ENCODE data around the gene KDM2B.

KDM2B gene

DNA sequence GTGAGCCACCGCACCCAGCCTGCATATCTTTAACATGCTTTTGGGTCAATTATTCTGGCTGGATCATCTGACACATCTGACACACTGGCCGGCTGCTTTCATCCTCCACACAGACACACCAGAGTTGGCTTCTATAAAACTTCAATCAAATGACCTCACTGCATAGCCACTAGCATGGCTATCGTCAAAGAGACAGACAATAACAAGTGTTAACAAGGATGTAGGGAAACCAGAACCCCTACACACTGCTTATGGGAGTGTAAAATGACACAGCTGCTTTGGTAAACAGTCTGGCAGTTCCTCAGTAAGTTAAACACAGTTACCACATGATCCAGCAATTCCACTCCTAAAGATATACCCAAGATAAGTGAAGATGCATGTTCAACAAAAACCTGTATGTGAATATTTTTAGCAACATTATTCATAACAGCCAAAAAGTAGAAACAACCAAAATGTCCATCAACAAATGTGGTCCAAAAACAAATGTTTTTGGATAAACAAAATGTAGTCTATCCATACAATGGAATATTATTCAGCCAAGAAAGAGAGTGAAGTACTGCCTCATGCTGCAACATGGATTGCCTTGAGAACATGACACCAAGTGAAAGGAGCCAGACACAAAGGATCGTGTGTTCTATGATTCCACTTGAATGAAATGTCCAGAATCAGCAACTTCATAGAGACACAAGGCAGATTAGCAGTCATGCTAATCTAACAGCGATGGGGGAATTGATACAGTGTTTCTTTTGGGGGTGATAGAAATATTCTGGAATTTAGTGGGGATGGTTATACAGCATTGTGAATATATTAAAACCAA, 10.1 kb downstream of the KDM2B start:
- Histone ChIP-seq H3K9ac (no peak overlapping the region), H3K4me2 (ENCODE audit: low read length) (no peak overlapping the region), H3K9me3 (ENCODE audit: control insufficient read depth, low read length) (no peaks in the 10 kb centered on the region), H3K27ac (peak overlapping the region; percentile 30), H3K79me2 (no peaks in the 10 kb centered on the region), H2AFZ (no peak overlapping the region), H3K4me3 (ENCODE audit: low read depth, low read length) (no peak overlapping the region), H3K4me1 (peaks cover 10% of the 10 kb centered on the region), H3K27me3 (ENCODE audit: control insufficient read depth, insufficient read depth, low read length) (no peaks in the 10 kb centered on the region), H3K36me3 (ENCODE audit: control insufficient read depth, insufficient read depth, low read length) (no peaks in the 10 kb centered on the region)
- TF ChIP-seq, protein P1, sequence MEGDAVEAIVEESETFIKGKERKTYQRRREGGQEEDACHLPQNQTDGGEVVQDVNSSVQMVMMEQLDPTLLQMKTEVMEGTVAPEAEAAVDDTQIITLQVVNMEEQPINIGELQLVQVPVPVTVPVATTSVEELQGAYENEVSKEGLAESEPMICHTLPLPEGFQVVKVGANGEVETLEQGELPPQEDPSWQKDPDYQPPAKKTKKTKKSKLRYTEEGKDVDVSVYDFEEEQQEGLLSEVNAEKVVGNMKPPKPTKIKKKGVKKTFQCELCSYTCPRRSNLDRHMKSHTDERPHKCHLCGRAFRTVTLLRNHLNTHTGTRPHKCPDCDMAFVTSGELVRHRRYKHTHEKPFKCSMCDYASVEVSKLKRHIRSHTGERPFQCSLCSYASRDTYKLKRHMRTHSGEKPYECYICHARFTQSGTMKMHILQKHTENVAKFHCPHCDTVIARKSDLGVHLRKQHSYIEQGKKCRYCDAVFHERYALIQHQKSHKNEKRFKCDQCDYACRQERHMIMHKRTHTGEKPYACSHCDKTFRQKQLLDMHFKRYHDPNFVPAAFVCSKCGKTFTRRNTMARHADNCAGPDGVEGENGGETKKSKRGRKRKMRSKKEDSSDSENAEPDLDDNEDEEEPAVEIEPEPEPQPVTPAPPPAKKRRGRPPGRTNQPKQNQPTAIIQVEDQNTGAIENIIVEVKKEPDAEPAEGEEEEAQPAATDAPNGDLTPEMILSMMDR (IDR thresholded peaks at IDR 0.05) = no peak

DNA sequence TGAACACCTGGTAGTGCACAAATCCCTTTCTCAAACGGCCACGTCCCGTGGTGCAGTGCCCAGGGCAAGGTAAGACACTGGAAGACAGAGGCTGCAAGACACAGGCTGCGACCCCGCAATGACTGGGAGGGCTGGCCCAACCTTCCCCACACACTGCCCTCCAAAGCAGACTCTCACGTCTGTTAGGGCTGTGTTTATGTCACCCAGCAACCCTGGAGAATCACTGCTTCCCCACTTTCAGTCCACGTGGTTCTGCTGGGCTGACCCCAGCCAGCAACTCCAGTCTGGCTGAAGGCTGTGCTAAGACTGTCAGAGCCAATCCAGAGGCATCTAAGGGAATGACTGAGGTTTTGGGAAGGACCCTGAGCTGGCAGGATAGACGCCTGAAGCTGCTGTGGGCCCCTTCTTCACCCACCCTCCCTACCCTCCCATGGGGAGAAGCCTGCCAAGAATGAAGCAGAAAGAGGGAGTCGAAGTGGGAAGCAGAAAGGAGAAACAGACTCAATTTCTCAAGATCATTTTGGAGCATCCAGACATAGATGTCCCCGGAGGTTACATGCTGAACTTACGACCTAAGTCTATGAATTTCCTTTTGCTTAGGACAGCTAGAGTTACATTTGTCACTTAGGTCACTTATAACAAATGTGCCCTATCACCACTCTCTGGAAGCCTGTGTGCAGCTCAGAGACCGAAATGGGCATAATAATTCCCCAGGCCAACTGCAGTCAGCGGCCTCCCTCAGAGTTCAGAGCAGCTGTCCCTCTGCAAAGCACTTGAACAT, 11.7 kb downstream of the KDM2B start:
- H3K9me3 ChIP-seq (ENCODE audit: control insufficient read depth, low read length) = no peaks in the 10 kb centered on the region
- H3K79me2 ChIP-seq = no peaks in the 10 kb centered on the region
- H3K27ac ChIP-seq = no peak overlapping the region
- H3K4me1 ChIP-seq = peaks cover 10% of the 10 kb centered on the region
- TF ChIP-seq, protein P1 (IDR thresholded peaks at IDR 0.05) = no peak
- no peak overlapping the region for H3K4me2 ChIP-seq (ENCODE audit: low read length)
- no peak overlapping the region for H3K4me3 ChIP-seq (ENCODE audit: low read depth, low read length)
- H3K27me3 ChIP-seq (ENCODE audit: control insufficient read depth, insufficient read depth, low read length) = no peaks in the 10 kb centered on the region
- no peak overlapping the region for H2AFZ ChIP-seq
- no peaks in the 10 kb centered on the region for H3K36me3 ChIP-seq (ENCODE audit: control insufficient read depth, insufficient read depth, low read length)
- no peak overlapping the region for H3K9ac ChIP-seq

DNA sequence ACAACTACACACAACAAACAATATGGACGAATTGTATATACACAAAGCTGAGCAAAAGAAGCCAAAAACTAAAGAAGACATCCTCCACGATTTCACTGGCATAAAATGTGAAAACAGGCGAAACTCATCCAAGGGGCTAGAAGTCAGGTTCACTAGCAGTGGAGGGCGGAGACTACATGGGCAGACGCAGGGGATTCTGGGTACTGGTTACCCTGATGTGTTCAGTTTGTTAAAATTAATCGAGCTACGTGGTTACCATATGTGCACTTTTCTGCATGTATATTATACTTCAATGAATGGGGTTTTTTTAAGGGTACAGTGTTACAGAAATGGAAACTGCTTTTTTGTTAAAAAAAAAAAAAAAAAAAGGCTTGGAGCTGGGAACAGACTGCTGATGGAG, 12.3 kb downstream of the KDM2B start:
- TF ChIP-seq, protein P1 (IDR thresholded peaks at IDR 0.05) = no peak
- Histone ChIP-seq H3K9ac (no peak overlapping the region), H3K27ac (no peak overlapping the region)

DNA sequence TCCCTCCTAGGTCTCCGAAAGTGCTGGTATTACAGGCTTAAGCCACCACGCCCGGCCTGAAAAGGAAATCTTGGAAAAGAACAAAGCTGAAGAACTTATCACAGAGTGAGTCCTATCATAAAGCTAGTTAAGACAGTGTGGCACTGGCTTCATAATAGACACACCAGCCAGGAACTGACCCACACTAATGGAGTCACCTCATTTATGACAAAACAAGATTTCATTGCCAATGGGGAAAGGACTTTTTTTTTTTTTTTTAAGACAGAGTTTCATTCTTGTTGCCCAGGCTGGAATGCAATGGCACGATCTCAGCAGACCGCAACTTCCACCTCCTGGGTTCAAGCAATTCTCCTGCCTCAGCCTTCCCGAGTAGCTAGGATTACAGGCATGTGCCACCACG, 15.7 kb downstream of the KDM2B start:
- Histone ChIP-seq H3K79me2 (no peaks in the 10 kb centered on the region), H3K9me3 (ENCODE audit: control insufficient read depth, low read length) (no peaks in the 10 kb centered on the region), H2AFZ (no peak overlapping the region), H3K9ac (no peak overlapping the region), H3K27me3 (ENCODE audit: control insufficient read depth, insufficient read depth, low read length) (no peaks in the 10 kb centered on the region), H3K27ac (no peak overlapping the region), H3K4me1 (no peaks in the 10 kb centered on the region), H3K4me2 (ENCODE audit: low read length) (no peak overlapping the region), H3K4me3 (ENCODE audit: low read depth, low read length) (no peak overlapping the region), H3K36me3 (ENCODE audit: control insufficient read depth, insufficient read depth, low read length) (no peaks in the 10 kb centered on the region)
- TF ChIP-seq, protein P1 (IDR thresholded peaks at IDR 0.05) = no peak

More for the DNA sequence above, 12.3 kb downstream of the KDM2B start:
- H3K4me3 ChIP-seq (ENCODE audit: low read depth, low read length) = no peak overlapping the region
- H3K9me3 ChIP-seq (ENCODE audit: control insufficient read depth, low read length) = no peaks in the 10 kb centered on the region
- no peaks in the 10 kb centered on the region for H3K79me2 ChIP-seq
- H3K4me2 ChIP-seq (ENCODE audit: low read length) = no peak overlapping the region
- no peaks in the 10 kb centered on the region for H3K27me3 ChIP-seq (ENCODE audit: control insufficient read depth, insufficient read depth, low read length)
- H3K4me1 ChIP-seq = peaks cover 10% of the 10 kb centered on the region
- no peaks in the 10 kb centered on the region for H3K36me3 ChIP-seq (ENCODE audit: control insufficient read depth, insufficient read depth, low read length)
- no peak overlapping the region for H2AFZ ChIP-seq
